HFFc6 (cell line): ENCODE data around the gene SEC22A. TPM values are rescaled to one million over a fixed set of nuclear protein-coding genes. Genes with fewer than 3 reads are reported as not detected.

Experiments used
- DNase-seq: peaks from one replicate; pipeline ENCODE4 v3.0.0-alpha.2; 2018
- H3K27ac Mint-ChIP-seq: 2 replicates; pipeline ENCODE4 v1.8.0; 2020; ENCODE audit warnings: mild to moderate bottlenecking, mixed read lengths
- H3K27me3 Mint-ChIP-seq: 2 replicates; pipeline ENCODE4 v1.8.0; 2021; ENCODE audit warnings: mild to moderate bottlenecking, moderate library complexity, mixed read lengths; ENCODE audit not compliant: insufficient read depth
- H3K36me3 Mint-ChIP-seq: 2 replicates; pipeline ENCODE4 v1.8.0; 2021; ENCODE audit warnings: low read depth, mixed read lengths
- H3K4me1 Mint-ChIP-seq: 2 replicates; pipeline ENCODE4 v1.8.0; 2020; ENCODE audit warnings: low read depth, mixed read lengths
- H3K4me3 Mint-ChIP-seq: 2 replicates; pipeline ENCODE4 v1.8.0; 2020; ENCODE audit warnings: mild to moderate bottlenecking, moderate library complexity, mixed read lengths
- H3K9me3 Mint-ChIP-seq: 2 replicates; pipeline ENCODE4 v1.8.0; 2020; ENCODE audit warnings: mild to moderate bottlenecking, mixed read lengths
- total RNA-seq, 6 experiments: library from RNA; stranded (reverse); fragmentation: NEBNext Ultra II Directional; extraction: Animal tissue kit (Norgen Biotek cat#: 25700); gene quantifications; 2 replicates in 1 of 6; 3 replicates in 5 of 6; pipeline ENCODE4 v1.2.3, GENCODE V29; 2021
- TF ChIP-seq, protein P1 (sequence below): fragments of 200-600 bp; sonication (generic); IDR thresholded peaks from 2 replicates; pipeline ENCODE4 v1.5.0; 2021; ENCODE audit warnings: antibody characterized with exemption, mild to moderate bottlenecking

Gene SEC22A
- total RNA-seq, 6 experiments from 2014 or later, result 13.7 to 20.8 (median 18.0) TPM

GRCh38 chr3:123262226-123262625 is 60.5 kb downstream of the SEC22A start:
- no peaks in the 10 kb centered on the region for H3K27me3 Mint-ChIP-seq
- H3K9me3 Mint-ChIP-seq, result no peaks in the 10 kb centered on the region
- no peak for DNase-seq
- peaks cover 8% of the 10 kb centered on the region for H3K4me1 Mint-ChIP-seq
- TF ChIP-seq, protein P1, sequence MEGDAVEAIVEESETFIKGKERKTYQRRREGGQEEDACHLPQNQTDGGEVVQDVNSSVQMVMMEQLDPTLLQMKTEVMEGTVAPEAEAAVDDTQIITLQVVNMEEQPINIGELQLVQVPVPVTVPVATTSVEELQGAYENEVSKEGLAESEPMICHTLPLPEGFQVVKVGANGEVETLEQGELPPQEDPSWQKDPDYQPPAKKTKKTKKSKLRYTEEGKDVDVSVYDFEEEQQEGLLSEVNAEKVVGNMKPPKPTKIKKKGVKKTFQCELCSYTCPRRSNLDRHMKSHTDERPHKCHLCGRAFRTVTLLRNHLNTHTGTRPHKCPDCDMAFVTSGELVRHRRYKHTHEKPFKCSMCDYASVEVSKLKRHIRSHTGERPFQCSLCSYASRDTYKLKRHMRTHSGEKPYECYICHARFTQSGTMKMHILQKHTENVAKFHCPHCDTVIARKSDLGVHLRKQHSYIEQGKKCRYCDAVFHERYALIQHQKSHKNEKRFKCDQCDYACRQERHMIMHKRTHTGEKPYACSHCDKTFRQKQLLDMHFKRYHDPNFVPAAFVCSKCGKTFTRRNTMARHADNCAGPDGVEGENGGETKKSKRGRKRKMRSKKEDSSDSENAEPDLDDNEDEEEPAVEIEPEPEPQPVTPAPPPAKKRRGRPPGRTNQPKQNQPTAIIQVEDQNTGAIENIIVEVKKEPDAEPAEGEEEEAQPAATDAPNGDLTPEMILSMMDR, result no peak
- H3K4me3 Mint-ChIP-seq, result no peak overlapping the region
- 0 out of 2 replicates have a peak, but pooled peaks cover 8% of the 10 kb centered on the region for H3K36me3 Mint-ChIP-seq
- H3K27ac Mint-ChIP-seq, result no peak overlapping the region

DNA sequence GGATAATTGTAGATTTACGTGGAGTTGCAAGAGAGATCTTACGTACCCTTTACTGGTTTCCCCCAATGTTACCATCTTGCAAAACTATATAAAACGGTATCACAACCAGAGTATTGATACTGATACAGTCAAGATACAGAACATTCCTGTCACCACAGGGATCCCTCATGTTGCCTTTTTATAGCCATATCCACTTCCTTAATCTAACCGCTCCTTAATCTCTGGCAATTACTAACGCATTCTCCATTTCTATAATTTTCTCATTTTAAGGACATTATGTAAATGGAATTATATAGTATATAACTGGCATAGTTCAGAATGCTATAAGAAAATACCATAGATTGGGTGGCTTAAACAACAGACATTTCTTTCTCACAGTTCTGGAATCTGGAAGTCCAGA is 61.1 kb downstream of the SEC22A start:
- Mint-ChIP-seq H3K4me3 (no peak overlapping the region), H3K27me3 (no peaks in the 10 kb centered on the region), H3K4me1 (peaks cover 8% of the 10 kb centered on the region), H3K27ac (no peak overlapping the region), H3K9me3 (no peaks in the 10 kb centered on the region), H3K36me3 (0 out of 2 replicates have a peak, but pooled peaks cover 8% of the 10 kb centered on the region)
- TF ChIP-seq, protein P1, result no peak
- DNase-seq, result no peak

- TF ChIP-seq, protein P1, result no peak
- DNase-seq, result no peak
- no peaks in the 10 kb centered on the region; the same call in none of the 2 replicates for H3K27me3 Mint-ChIP-seq
- no peak overlapping the region for H3K4me3 Mint-ChIP-seq
- peaks cover under 1% of the 10 kb centered on the region; the same call in 1 of the 2 replicates for H3K4me1 Mint-ChIP-seq
- H3K36me3 Mint-ChIP-seq, result 0 out of 2 replicates have a peak, but pooled peaks cover 8% of the 10 kb centered on the region
- no peak overlapping the region for H3K27ac Mint-ChIP-seq
- no peaks in the 10 kb centered on the region for H3K9me3 Mint-ChIP-seq
Measured at GRCh38 chr3:123263941-123264340, 62.2 kb downstream of the SEC22A start.

- Mint-ChIP-seq H3K36me3 (peaks cover 12% of the 10 kb centered on the region; the same call in 1 of the 2 replicates), H3K4me3 (no peak overlapping the region), H3K4me1 (peaks cover 24% of the 10 kb centered on the region), H3K27ac (no peak overlapping the region), H3K9me3 (no peaks in the 10 kb centered on the region), H3K27me3 (no peaks in the 10 kb centered on the region; the same call in none of the 2 replicates)
- DNase-seq, result no peak
- TF ChIP-seq, protein P1, result no peak
Measured at GRCh38 chr3:123267821-123268220, 66.1 kb downstream of the SEC22A start.

DNA sequence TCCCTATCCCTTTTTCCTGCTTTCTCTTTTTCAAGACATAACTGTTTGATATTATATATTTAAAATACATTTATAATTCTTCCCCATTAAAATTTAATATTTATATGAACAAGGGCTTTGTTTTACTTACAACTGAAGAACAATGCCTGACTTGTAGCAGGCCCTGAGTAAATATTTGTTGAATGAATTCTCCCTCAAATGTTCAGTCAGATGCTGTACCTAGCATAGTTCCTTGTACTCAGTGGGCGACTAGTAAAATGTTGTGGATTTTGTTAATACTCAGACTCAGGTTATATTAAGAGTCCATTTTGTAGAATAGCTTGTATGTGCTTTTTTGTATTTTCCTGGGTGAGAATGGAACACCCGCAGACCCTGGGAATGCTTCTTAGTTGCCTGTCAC is 69.1 kb downstream of the SEC22A start:
- TF ChIP-seq, protein P1, result no peak
- H3K4me3 Mint-ChIP-seq, result no peak overlapping the region
- no peaks in the 10 kb centered on the region; the same call in none of the 2 replicates for H3K27me3 Mint-ChIP-seq
- peaks cover 5% of the 10 kb centered on the region; the same call in 1 of the 2 replicates for H3K36me3 Mint-ChIP-seq
- no peak for DNase-seq
- no peak overlapping the region for H3K27ac Mint-ChIP-seq
- peaks cover 34% of the 10 kb centered on the region for H3K4me1 Mint-ChIP-seq
- H3K9me3 Mint-ChIP-seq, result no peaks in the 10 kb centered on the region
